DLD1 (cell line): ENCODE results near the gene CIT.

ENCODE experiments used
- in situ Hi-C: cut with HindIII; loops from 2 replicates; pipeline ENCODE4 v1.10.0; 2017; ENCODE audit warnings: low sequenced_read_pairs

The CIT gene

GRCh38 chr12:119705182-119705581 lies 171.9 kb downstream of the CIT start:
- in situ Hi-C loops: no loop called here

- in situ Hi-C loops: no loop called here
Measured at GRCh38 chr12:119704065-119704747, 172.9 kb downstream of the CIT start.

- in situ Hi-C loops: no loop called here
Measured at GRCh38 chr12:119700078-119700477, 177.0 kb downstream of the CIT start.

GRCh38 chr12:119699199-119699760 lies 177.8 kb downstream of the CIT start:
- in situ Hi-C loops: no loop called here

- in situ Hi-C loops: no loop called here
Measured at GRCh38 chr12:119696943-119697342, 180.2 kb downstream of the CIT start.

- in situ Hi-C loops: no loop called here
Measured at GRCh38 chr12:119695034-119695433, 182.1 kb downstream of the CIT start.

GRCh38 chr12:119694111-119694510 lies 183.0 kb downstream of the CIT start:
- in situ Hi-C loops: no loop called here

- in situ Hi-C loops: no loop called here
Measured at GRCh38 chr12:119693511-119693910, 183.6 kb downstream of the CIT start.

GRCh38 chr12:119692997-119693396 lies 184.1 kb downstream of the CIT start:
- in situ Hi-C loops: no loop called here

GRCh38 chr12:119692410-119692809 lies 184.7 kb downstream of the CIT start:
- in situ Hi-C loops: no loop called here

- in situ Hi-C loops: no loop called here
Measured at GRCh38 chr12:119691202-119691810, 185.8 kb downstream of the CIT start.

- in situ Hi-C loops: no loop called here
Measured at GRCh38 chr12:119689935-119690500, 187.1 kb downstream of the CIT start.

GRCh38 chr12:119687879-119688278 lies 189.2 kb downstream of the CIT start:
- in situ Hi-C loops: no loop called here

- in situ Hi-C loops: no loop called here
Measured at GRCh38 chr12:119687406-119687805, 189.7 kb downstream of the CIT start.

GRCh38 chr12:119686776-119687175 lies 190.3 kb downstream of the CIT start:
- in situ Hi-C loops: no loop called here

GRCh38 chr12:119686355-119686754 lies 190.8 kb downstream of the CIT start:
- in situ Hi-C loops: no loop called here

- in situ Hi-C loops: no loop called here
Measured at GRCh38 chr12:119685375-119685774, 191.7 kb downstream of the CIT start.

- in situ Hi-C loops: no loop called here
Measured at GRCh38 chr12:119684711-119685369, 192.3 kb downstream of the CIT start.

GRCh38 chr12:119683816-119684215 lies 193.3 kb downstream of the CIT start:
- in situ Hi-C loops: no loop called here

- in situ Hi-C loops: no loop called here
Measured at GRCh38 chr12:119683413-119683812, 193.7 kb downstream of the CIT start.

- in situ Hi-C loops: no loop called here
Measured at GRCh38 chr12:119682639-119683252, 194.4 kb downstream of the CIT start.
